HFF-Myc (cell line): ENCODE results near the gene CFI.

Source experiments
- DNase-seq: peaks from one replicate; pipeline ENCODE4 v3.0.0-alpha.2; 2011; ENCODE audit warnings: low read depth; ENCODE audit errors: extremely low read depth
- H3K4me3 ChIP-seq: replicated peaks from 2 replicates; pipeline ENCODE4 v1.5.1; 2011; ENCODE audit warnings: low read depth, mild to moderate bottlenecking, control low read depth, low read length
- TF ChIP-seq, protein P1 (sequence below): IDR thresholded peaks from 2 replicates; pipeline ENCODE4 v1.5.1; 2012; ENCODE audit warnings: mild to moderate bottlenecking, low read depth, low read length, control low read depth; ENCODE audit errors: missing control alignments

CFI gene

GRCh38 chr4:109691411-109691920, 110.3 kb downstream of the CFI start:
- H3K4me3 ChIP-seq = no peak overlapping the region
- TF ChIP-seq, protein P1, sequence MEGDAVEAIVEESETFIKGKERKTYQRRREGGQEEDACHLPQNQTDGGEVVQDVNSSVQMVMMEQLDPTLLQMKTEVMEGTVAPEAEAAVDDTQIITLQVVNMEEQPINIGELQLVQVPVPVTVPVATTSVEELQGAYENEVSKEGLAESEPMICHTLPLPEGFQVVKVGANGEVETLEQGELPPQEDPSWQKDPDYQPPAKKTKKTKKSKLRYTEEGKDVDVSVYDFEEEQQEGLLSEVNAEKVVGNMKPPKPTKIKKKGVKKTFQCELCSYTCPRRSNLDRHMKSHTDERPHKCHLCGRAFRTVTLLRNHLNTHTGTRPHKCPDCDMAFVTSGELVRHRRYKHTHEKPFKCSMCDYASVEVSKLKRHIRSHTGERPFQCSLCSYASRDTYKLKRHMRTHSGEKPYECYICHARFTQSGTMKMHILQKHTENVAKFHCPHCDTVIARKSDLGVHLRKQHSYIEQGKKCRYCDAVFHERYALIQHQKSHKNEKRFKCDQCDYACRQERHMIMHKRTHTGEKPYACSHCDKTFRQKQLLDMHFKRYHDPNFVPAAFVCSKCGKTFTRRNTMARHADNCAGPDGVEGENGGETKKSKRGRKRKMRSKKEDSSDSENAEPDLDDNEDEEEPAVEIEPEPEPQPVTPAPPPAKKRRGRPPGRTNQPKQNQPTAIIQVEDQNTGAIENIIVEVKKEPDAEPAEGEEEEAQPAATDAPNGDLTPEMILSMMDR = no peak
- no peak for DNase-seq
